GM18519 (cell line): ENCODE measurements around the gene RIN3.

Source experiments
- ATAC-seq: cut with Tn5 transposase; IDR thresholded peaks from one replicate; pipeline ENCODE4 v1.9.1; 2021; ENCODE audit warnings: mild to moderate bottlenecking, moderate library complexity; ENCODE audit not compliant: unreplicated experiment, low FRiP score

The RIN3 gene

GRCh38 chr14:92486881-92487280 lies 26.7 kb upstream of the RIN3 start:
- ATAC-seq, result no peak

- no peak for ATAC-seq
Observed at GRCh38 chr14:92487513-92488133, 26.0 kb upstream of the RIN3 start.

- ATAC-seq, result no peak
Observed at GRCh38 chr14:92489394-92490238, 24.0 kb upstream of the RIN3 start.

- no peak for ATAC-seq
Observed at GRCh38 chr14:92490239-92490959, 23.2 kb upstream of the RIN3 start.

GRCh38 chr14:92491782-92492181 lies 21.8 kb upstream of the RIN3 start:
- no peak for ATAC-seq

GRCh38 chr14:92492258-92492657 lies 21.3 kb upstream of the RIN3 start:
- ATAC-seq, result no peak

GRCh38 chr14:92493024-92493423 lies 20.6 kb upstream of the RIN3 start:
- no peak for ATAC-seq

- ATAC-seq, result no peak
Observed at GRCh38 chr14:92493492-92493891, 20.1 kb upstream of the RIN3 start.

- no peak for ATAC-seq
Observed at GRCh38 chr14:92494512-92494911, 19.1 kb upstream of the RIN3 start.

- no peak for ATAC-seq
Observed at GRCh38 chr14:92495027-92495426, 18.6 kb upstream of the RIN3 start.

GRCh38 chr14:92496191-92496857 lies 17.3 kb upstream of the RIN3 start:
- no peak for ATAC-seq

GRCh38 chr14:92497391-92497790 lies 16.2 kb upstream of the RIN3 start:
- no peak for ATAC-seq

- ATAC-seq, result no peak
Observed at GRCh38 chr14:92499234-92499633, 14.3 kb upstream of the RIN3 start.

- ATAC-seq, result no peak
Observed at GRCh38 chr14:92500491-92500941, 13.1 kb upstream of the RIN3 start.

- ATAC-seq, result no peak
Observed at GRCh38 chr14:92501891-92502351, 11.7 kb upstream of the RIN3 start.

GRCh38 chr14:92502541-92503286 lies 10.9 kb upstream of the RIN3 start:
- ATAC-seq, result no peak

GRCh38 chr14:92503756-92504491 lies 9.7 kb upstream of the RIN3 start:
- ATAC-seq, result no peak

GRCh38 chr14:92505826-92506225 lies 7.8 kb upstream of the RIN3 start:
- ATAC-seq, result no peak

GRCh38 chr14:92506231-92506630 lies 7.3 kb upstream of the RIN3 start:
- no peak for ATAC-seq
